HepG2 (cell line): ENCODE measurements around the gene COMT. TPM values are rescaled to one million over a fixed set of nuclear protein-coding genes. Genes with fewer than 3 reads are reported as not detected.

Source experiments
- ATF1 ChIP-seq: IDR thresholded peaks from 2 replicates; pipeline ENCODE4 v1.6.1; 2016; ENCODE audit warnings: mild to moderate bottlenecking, control low read depth
- FOXK1 ChIP-seq: sonication (generic); formaldehyde crosslinking; IDR thresholded peaks from 2 replicates; pipeline ENCODE4 v1.4.0; 2020; ENCODE audit warnings: low read depth, missing genetic modification reagents, borderline replicate concordance
- GABPA ChIP-seq, 2 experiments: IDR thresholded peaks; 2 replicates each; pipeline ENCODE4 v1.6.1; 2011 to 2016; ENCODE audit warnings: low read depth in 2 of 2, low read length in 1 of 2, missing biosample characterization in 1 of 2, missing genetic modification characterization in 1 of 2
- HMGXB4 ChIP-seq, 2 experiments: sonication (generic) in 1 of 2; formaldehyde crosslinking in 1 of 2; IDR thresholded peaks; 2 replicates each; pipeline versions ENCODE4 v1.4.0 to v1.6.1; 2018 to 2020; ENCODE audit warnings: missing genetic modification reagents in 2 of 2, borderline replicate concordance in 1 of 2, low read depth in 1 of 2, mild to moderate bottlenecking in 1 of 2, missing biosample characterization in 1 of 2
- KDM3A ChIP-seq: IDR thresholded peaks from 2 replicates; pipeline ENCODE4 v1.6.1; 2018; ENCODE audit warnings: low read depth, missing compliant biosample characterization
- REPIN1 ChIP-seq: sonication (generic); formaldehyde crosslinking; IDR thresholded peaks from 2 replicates; pipeline ENCODE4 v1.8.0; 2022; ENCODE audit warnings: missing genetic modification reagents, low read depth, mild to moderate bottlenecking, borderline replicate concordance
- ZBTB10 ChIP-seq: sonication (generic); formaldehyde crosslinking; IDR thresholded peaks from 2 replicates; pipeline ENCODE4 v1.4.0; 2020; ENCODE audit warnings: missing genetic modification reagents, borderline replicate concordance
- ZNF343 ChIP-seq: sonication (generic); formaldehyde crosslinking; IDR thresholded peaks from 2 replicates; pipeline ENCODE4 v1.4.0; 2020; ENCODE audit warnings: mild to moderate bottlenecking, missing genetic modification reagents
- ZNF572 ChIP-seq: sonication (generic); formaldehyde crosslinking; IDR thresholded peaks from 2 replicates; pipeline ENCODE4 v1.5.1; 2020; ENCODE audit warnings: mild to moderate bottlenecking, missing genetic modification reagents
- ZNF891 ChIP-seq: sonication (generic); formaldehyde crosslinking; IDR thresholded peaks from 2 replicates; pipeline ENCODE4 v1.5.0; 2020; ENCODE audit warnings: mild to moderate bottlenecking, missing genetic modification reagents
- polyA plus RNA-seq, 8 experiments: library from polyadenylated mRNA; depleted of rRNA in 3 of 8; stranded (reverse) in 7 of 8; unstranded in 1 of 8; fragments of >200 nt; fragmentation: Illumina TruSeq in 4 of 8; extraction: Trizol in 4 of 8; gene quantifications; 2 replicates each; pipeline versions ENCODE4 v1.2.1 to v1.2.3, GENCODE V29; 2011 to 2016; ENCODE audit warnings: low read depth in 4 of 8, missing spikeins in 1 of 8, mixed read lengths in 1 of 8; ENCODE audit not compliant: insufficient read depth in 1 of 8
- total RNA-seq, 5 experiments: library from RNA; depleted of rRNA; stranded (reverse); fragments of >200 nt; fragmentation: Illumina TruSeq; extraction: Trizol; gene quantifications; 2 replicates each; pipeline ENCODE4 v1.2.3, GENCODE V29; 2016; ENCODE audit warnings: low read depth in 1 of 5
- TF ChIP-seq, protein P1 (sequence below): sonication (generic); formaldehyde crosslinking; IDR thresholded peaks from 2 replicates; pipeline ENCODE4 v1.5.1; 2020; ENCODE audit warnings: missing genetic modification reagents, mild to moderate bottlenecking, borderline replicate concordance
- TF ChIP-seq, protein P2 (sequence below): sonication (generic); formaldehyde crosslinking; IDR thresholded peaks from 2 replicates; pipeline ENCODE4 v1.5.0; 2020; ENCODE audit warnings: mild to moderate bottlenecking, missing genetic modification reagents, borderline replicate concordance
- TF ChIP-seq, protein P3 (sequence below): sonication (generic); formaldehyde crosslinking; IDR thresholded peaks from 2 replicates; pipeline ENCODE4 v1.4.0; 2020; ENCODE audit warnings: missing genetic modification reagents, mild to moderate bottlenecking, borderline replicate concordance

The COMT gene
- total and polyA plus RNA-seq, 2 of the 13 experiments (the other 11 are each of a cell fraction or from before 2014, with no cell fraction given) = 156 to 162 TPM

DNA sequence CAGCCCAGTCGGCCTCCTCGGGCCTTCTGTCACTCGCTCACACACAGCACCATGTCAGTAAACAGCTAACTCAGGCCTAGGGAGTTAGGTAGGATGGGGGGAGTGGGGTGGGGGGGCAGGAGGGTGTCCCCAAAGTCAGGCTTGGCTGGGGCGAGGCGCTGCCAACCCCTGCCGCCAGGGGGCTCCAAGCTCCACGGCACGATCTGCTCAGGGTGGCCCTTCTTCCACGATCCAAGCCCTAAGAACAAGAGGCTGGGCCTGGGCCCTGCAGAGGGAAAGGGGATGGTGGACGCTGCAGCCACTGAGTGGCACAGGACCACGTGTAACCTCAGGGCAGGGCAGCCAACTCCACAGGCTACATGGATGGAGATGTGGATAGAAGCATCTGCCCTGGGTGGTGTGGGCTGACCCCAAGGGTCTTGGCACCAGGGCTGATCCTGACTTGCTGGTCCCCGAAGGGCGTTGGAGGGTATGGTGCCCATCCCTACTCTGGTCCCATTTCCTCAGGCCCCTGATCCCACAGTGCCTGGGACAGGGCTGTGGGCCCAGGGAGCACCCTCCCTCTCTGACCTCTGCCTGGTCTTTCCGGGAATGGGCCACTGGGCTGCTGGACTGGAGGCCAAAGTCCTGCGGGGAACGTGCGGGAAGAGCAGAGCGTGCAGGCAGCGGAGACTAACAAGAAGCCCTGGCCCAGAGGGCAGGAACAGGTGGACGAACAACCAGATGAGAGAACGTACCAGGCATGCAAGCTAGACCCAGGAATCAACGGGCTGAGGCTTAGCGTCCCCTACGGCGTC is 29.1 kb downstream of the COMT start (continued):
- TF ChIP-seq HMGXB4 (CRISPR knock-in tag; IDR thresholded peaks at IDR 0.05; ENCODE audit: borderline replicate concordance in 1 of 2, low read depth in 1 of 2) (peak; percentile 39 to 69; a peak in 2 of 4 replicates), REPIN1 (CRISPR knock-in tag) (peak; percentile 66; the same call in 1 of the 2 replicates), ZNF891 (CRISPR knock-in tag) (no peak; the same call in 1 of the 2 replicates), GABPA (IDR thresholded peaks at IDR 0.05; ENCODE audit: low read depth, low read length) (no peak), GABPA (CRISPR knock-in tag; IDR thresholded peaks at IDR 0.05; ENCODE audit: low read depth) (no peak), FOXK1 (CRISPR knock-in tag) (0 out of 2 replicates have a peak, but pooled peaks have one; percentile 15), ZNF343 (CRISPR knock-in tag) (0 out of 2 replicates have a peak, but pooled peaks have one; percentile 24), ATF1 (CRISPR knock-in tag) (no peak), ZBTB10 (no peak), KDM3A (CRISPR knock-in tag) (peak; percentile 68; the same call in 1 of the 2 replicates), ZNF572 (CRISPR knock-in tag) (peak; percentile 96; the same call in 1 of the 2 replicates)
- TF ChIP-seq, protein P1, sequence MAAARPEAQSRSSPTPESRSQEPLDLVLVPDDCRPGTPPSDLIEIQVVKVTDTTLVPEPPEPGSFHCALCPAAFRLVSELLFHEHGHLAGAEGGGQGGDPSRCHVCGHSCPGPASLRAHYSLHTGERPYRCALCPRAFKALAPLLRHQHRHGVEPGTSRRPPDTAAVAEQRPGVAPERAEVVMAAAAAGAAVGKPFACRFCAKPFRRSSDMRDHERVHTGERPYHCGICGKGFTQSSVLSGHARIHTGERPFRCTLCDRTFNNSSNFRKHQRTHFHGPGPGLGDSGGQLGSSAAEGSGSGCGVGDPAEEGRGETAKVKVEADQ = no peak
- TF ChIP-seq, protein P2, sequence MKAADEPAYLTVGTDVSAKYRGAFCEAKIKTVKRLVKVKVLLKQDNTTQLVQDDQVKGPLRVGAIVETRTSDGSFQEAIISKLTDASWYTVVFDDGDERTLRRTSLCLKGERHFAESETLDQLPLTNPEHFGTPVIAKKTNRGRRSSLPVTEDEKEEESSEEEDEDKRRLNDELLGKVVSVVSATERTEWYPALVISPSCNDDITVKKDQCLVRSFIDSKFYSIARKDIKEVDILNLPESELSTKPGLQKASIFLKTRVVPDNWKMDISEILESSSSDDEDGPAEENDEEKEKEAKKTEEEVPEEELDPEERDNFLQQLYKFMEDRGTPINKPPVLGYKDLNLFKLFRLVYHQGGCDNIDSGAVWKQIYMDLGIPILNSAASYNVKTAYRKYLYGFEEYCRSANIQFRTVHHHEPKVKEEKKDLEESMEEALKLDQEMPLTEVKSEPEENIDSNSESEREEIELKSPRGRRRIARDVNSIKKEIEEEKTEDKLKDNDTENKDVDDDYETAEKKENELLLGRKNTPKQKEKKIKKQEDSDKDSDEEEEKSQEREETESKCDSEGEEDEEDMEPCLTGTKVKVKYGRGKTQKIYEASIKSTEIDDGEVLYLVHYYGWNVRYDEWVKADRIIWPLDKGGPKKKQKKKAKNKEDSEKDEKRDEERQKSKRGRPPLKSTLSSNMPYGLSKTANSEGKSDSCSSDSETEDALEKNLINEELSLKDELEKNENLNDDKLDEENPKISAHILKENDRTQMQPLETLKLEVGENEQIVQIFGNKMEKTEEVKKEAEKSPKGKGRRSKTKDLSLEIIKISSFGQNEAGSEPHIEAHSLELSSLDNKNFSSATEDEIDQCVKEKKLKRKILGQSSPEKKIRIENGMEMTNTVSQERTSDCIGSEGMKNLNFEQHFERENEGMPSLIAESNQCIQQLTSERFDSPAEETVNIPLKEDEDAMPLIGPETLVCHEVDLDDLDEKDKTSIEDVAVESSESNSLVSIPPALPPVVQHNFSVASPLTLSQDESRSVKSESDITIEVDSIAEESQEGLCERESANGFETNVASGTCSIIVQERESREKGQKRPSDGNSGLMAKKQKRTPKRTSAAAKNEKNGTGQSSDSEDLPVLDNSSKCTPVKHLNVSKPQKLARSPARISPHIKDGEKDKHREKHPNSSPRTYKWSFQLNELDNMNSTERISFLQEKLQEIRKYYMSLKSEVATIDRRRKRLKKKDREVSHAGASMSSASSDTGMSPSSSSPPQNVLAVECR (CRISPR knock-in tag) = peak; percentile 17; the same call in 1 of the 2 replicates
- TF ChIP-seq, protein P3, sequence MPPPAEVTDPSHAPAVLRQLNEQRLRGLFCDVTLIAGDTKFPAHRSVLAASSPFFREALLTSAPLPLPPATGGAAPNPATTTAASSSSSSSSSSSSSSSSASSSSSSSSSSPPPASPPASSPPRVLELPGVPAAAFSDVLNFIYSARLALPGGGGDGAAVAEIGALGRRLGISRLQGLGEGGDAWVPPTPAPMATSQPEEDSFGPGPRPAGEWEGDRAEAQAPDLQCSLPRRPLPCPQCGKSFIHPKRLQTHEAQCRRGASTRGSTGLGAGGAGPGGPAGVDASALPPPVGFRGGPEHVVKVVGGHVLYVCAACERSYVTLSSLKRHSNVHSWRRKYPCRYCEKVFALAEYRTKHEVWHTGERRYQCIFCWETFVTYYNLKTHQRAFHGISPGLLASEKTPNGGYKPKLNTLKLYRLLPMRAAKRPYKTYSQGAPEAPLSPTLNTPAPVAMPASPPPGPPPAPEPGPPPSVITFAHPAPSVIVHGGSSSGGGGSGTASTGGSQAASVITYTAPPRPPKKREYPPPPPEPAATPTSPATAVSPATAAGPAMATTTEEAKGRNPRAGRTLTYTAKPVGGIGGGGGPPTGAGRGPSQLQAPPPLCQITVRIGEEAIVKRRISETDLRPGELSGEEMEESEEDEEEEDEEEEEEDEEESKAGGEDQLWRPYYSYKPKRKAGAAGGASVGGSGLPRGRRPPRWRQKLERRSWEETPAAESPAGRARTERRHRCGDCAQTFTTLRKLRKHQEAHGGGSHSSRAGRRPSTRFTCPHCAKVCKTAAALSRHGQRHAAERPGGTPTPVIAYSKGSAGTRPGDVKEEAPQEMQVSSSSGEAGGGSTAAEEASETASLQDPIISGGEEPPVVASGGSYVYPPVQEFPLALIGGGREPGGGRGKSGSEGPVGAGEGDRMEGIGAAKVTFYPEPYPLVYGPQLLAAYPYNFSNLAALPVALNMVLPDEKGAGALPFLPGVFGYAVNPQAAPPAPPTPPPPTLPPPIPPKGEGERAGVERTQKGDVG (CRISPR knock-in tag) = peak; percentile 93; the same call in 1 of the 2 replicates
